HepG2 (cell line): ENCODE data around the gene IQCN. TPM values are rescaled to one million over a fixed set of nuclear protein-coding genes. Genes with fewer than 3 reads are reported as not detected.

Experiments used
- ATAC-seq: fragments of 200-7000 bp; cut with Tn5 transposase; 3 replicates; pipeline ENCODE4 v1.9.1; 2020; ENCODE audit warnings: mild to moderate bottlenecking, moderate library complexity
- BruUV-seq: library from RNA; stranded (reverse); fragments of 400-500 nt; replicated peaks from 2 replicates; lab custom pipeline; 2021; lab: Mats Ljungman, UMichigan
- CTCF ChIA-PET: fragments of 300-600 bp; formaldehyde crosslinking; extraction: SDS; loops from one replicate; lab custom pipeline; 2021; ENCODE audit warnings: low total read pairs, inconsistent platforms, low intra/inter-chr PET ratio; lab: Yijun Ruan, JAX
- POLR2A ChIA-PET: fragments of 350-600 bp; sonication (Branson Sonifier 250); formaldehyde crosslinking; loops from one replicate; lab custom pipeline; 2020; ENCODE audit warnings: antibody characterized with exemption, inconsistent platforms; lab: Yijun Ruan, JAX
- DNase-seq: peaks from one replicate; pipeline ENCODE4 v3.0.0-alpha.2; 2015; ENCODE audit warnings: low spot score
- FAIRE-seq: peaks from 3 replicates; lab custom pipeline; 2011; peaks lifted over from hg19 to GRCh38; lab: Jason Lieb, UNC
- H2AFZ ChIP-seq: one replicate; pipeline ENCODE4 v1.6.1; 2011; ENCODE audit warnings: low read length, inconsistent platforms
- H3K27ac ChIP-seq: fragments of 300-600 bp; 3 replicates; pipeline ENCODE4 v1.8.0; 2011; ENCODE audit warnings: mixed run types, mild to moderate bottlenecking, mixed read lengths, low read length, inconsistent platforms; ENCODE audit not compliant: insufficient read depth; ENCODE audit errors: extremely low read length
- H3K27me3 ChIP-seq, 2 experiments: fragments of 200-600 bp in 1 of 2; 2 replicates in 1 of 2; 3 replicates in 1 of 2; pipeline versions ENCODE4 v1.6.0 to v1.8.0; 2011; ENCODE audit warnings: low read length in 2 of 2, mild to moderate bottlenecking in 2 of 2, moderate library complexity in 2 of 2, inconsistent platforms in 1 of 2; ENCODE audit not compliant: insufficient read depth in 2 of 2, control insufficient read depth in 1 of 2
- H3K36me3 ChIP-seq, 2 experiments: fragments of 200-600 bp in 1 of 2; replicated peaks in 1 of 2; 2 replicates in 1 of 2; 3 replicates in 1 of 2; pipeline versions ENCODE4 v1.5.1 to v1.8.0; 2011; ENCODE audit warnings: low read length in 2 of 2, inconsistent platforms in 1 of 2; ENCODE audit not compliant: insufficient read depth in 2 of 2, control insufficient read depth in 1 of 2
- H3K4me1 ChIP-seq: 2 replicates; pipeline ENCODE4 v1.5.1; 2012; ENCODE audit warnings: low read length, inconsistent platforms; ENCODE audit not compliant: insufficient read depth
- H3K4me2 ChIP-seq: 2 replicates; pipeline ENCODE4 v1.6.0; 2011; ENCODE audit warnings: low read depth, low read length, inconsistent platforms
- H3K4me3 ChIP-seq, 3 experiments: fragments of 200-600 bp in 1 of 3; sonication (generic), shearing (Covaris generic) in 1 of 3; replicated peaks in 1 of 3; 2 replicates each; pipeline ENCODE4 v1.5.1; 2011 to 2016; ENCODE audit warnings: low read length in 3 of 3, inconsistent platforms in 2 of 3, low read depth in 2 of 3, mild to moderate bottlenecking in 2 of 3, control low read depth in 1 of 3, mixed read lengths in 1 of 3; ENCODE audit not compliant: insufficient read depth in 1 of 3
- H3K79me2 ChIP-seq: one replicate; pipeline ENCODE4 v1.6.1; 2011; ENCODE audit warnings: low read length, inconsistent platforms; ENCODE audit not compliant: insufficient read depth
- H3K9ac ChIP-seq: 2 replicates; pipeline ENCODE4 v1.6.0; 2011; ENCODE audit warnings: mild to moderate bottlenecking, low read depth, low read length, inconsistent platforms; ENCODE audit not compliant: insufficient read depth
- H3K9me3 ChIP-seq: 2 replicates; pipeline ENCODE4 v1.5.1; 2012; ENCODE audit warnings: mild to moderate bottlenecking, low read length
- H4K20me1 ChIP-seq: 2 replicates; pipeline ENCODE4 v1.6.0; 2011; ENCODE audit warnings: inconsistent platforms, mild to moderate bottlenecking, low read length, moderate library complexity; ENCODE audit not compliant: insufficient read depth
- ETV5 ChIP-seq: IDR thresholded peaks from 2 replicates; pipeline ENCODE4 v1.6.1; 2018; ENCODE audit warnings: missing biosample characterization, missing genetic modification reagents, inconsistent platforms, borderline replicate concordance
- GTF3A ChIP-seq: sonication (generic); formaldehyde crosslinking; conservative IDR thresholded peaks from 2 replicates; pipeline ENCODE4 v1.4.0; 2020; ENCODE audit warnings: mild to moderate bottlenecking, missing genetic modification reagents
- NR2C2 ChIP-seq: sonication (generic); formaldehyde crosslinking; IDR thresholded peaks from 2 replicates; pipeline ENCODE4 v1.4.0; 2020; ENCODE audit warnings: missing genetic modification reagents, mild to moderate bottlenecking, moderate library complexity, borderline replicate concordance
- POLR2G ChIP-seq: fragments of 200-400 bp; formaldehyde crosslinking; IDR thresholded peaks from 2 replicates; pipeline ENCODE4 v1.6.1; 2018; ENCODE audit warnings: mild to moderate bottlenecking, low read depth, low read length, moderate library complexity
- SNAPC5 ChIP-seq: sonication (generic); formaldehyde crosslinking; IDR thresholded peaks from 2 replicates; pipeline ENCODE4 v1.8.1; 2023; ENCODE audit warnings: mild to moderate bottlenecking, missing genetic modification reagents, borderline replicate concordance
- SRF ChIP-seq: IDR thresholded peaks from 2 replicates; pipeline ENCODE4 v1.6.1; 2011; ENCODE audit warnings: mild to moderate bottlenecking, low read depth, low read length, moderate library complexity
- TMF1 ChIP-seq: sonication (generic); formaldehyde crosslinking; IDR thresholded peaks from 2 replicates; pipeline ENCODE4 v1.8.1; 2022; ENCODE audit warnings: low read depth, missing genetic modification reagents
- TP53 ChIP-seq: sonication (generic); formaldehyde crosslinking; conservative IDR thresholded peaks from 2 replicates; pipeline ENCODE4 v1.4.0; 2020; ENCODE audit warnings: missing genetic modification reagents
- ZNF318 ChIP-seq: sonication (generic); formaldehyde crosslinking; IDR thresholded peaks from 2 replicates; pipeline ENCODE4 v1.4.0; 2020; ENCODE audit warnings: mild to moderate bottlenecking, missing genetic modification reagents
- ZNF431 ChIP-seq: sonication (generic); formaldehyde crosslinking; IDR thresholded peaks from 2 replicates; pipeline ENCODE4 v1.9.0; 2022; ENCODE audit warnings: missing genetic modification reagents, low read depth, mild to moderate bottlenecking, borderline replicate concordance
- ZNF703 ChIP-seq: sonication (generic); formaldehyde crosslinking; IDR thresholded peaks from 2 replicates; pipeline ENCODE4 v1.5.1; 2020; ENCODE audit warnings: missing genetic modification reagents, mild to moderate bottlenecking, moderate library complexity, borderline replicate concordance
- ZNF75D ChIP-seq: sonication (generic); formaldehyde crosslinking; IDR thresholded peaks from 2 replicates; pipeline ENCODE4 v1.8.1; 2023; ENCODE audit warnings: missing genetic modification reagents, mild to moderate bottlenecking, borderline replicate concordance
- ZSCAN30 ChIP-seq: sonication (generic); formaldehyde crosslinking; IDR thresholded peaks from 2 replicates; pipeline ENCODE4 v1.5.0; 2020; ENCODE audit warnings: mild to moderate bottlenecking, missing genetic modification reagents
- whole genome bisulfite sequencing: methylation state at CpG from one replicate; pipeline ENCODE4 v1.1.6; 2017; ENCODE audit warnings: low lambda C conversion rate; 5-methylcytosine and 5-hydroxymethylcytosine counted together
- in situ Hi-C: cut with HindIII; loops from 2 replicates; pipeline ENCODE4 v1.10.0; 2017; ENCODE audit warnings: low pct_unique_long_range_greater_than_20kb; ENCODE audit not compliant: extremely low pct_ligation_motif_present
- intact Hi-C: fragments of 100-400 bp; cut with micrococcal nuclease; formaldehyde crosslinking; loops from one replicate; pipeline ENCODE4 v1.10.0; 2022; ENCODE audit not compliant: unreplicated experiment
- polyA plus RNA-seq, 8 experiments: library from polyadenylated mRNA; depleted of rRNA in 3 of 8; stranded (reverse) in 7 of 8; unstranded in 1 of 8; fragments of >200 nt; fragmentation: Illumina TruSeq in 4 of 8; extraction: Trizol in 4 of 8; gene quantifications; 2 replicates each; pipeline versions ENCODE4 v1.2.1 to v1.2.3, GENCODE V29; 2011 to 2016; ENCODE audit warnings: low read depth in 4 of 8, missing spikeins in 1 of 8, mixed read lengths in 1 of 8; ENCODE audit not compliant: insufficient read depth in 1 of 8
- total RNA-seq, 5 experiments: library from RNA; depleted of rRNA; stranded (reverse); fragments of >200 nt; fragmentation: Illumina TruSeq; extraction: Trizol; gene quantifications; 2 replicates each; pipeline ENCODE4 v1.2.3, GENCODE V29; 2016; ENCODE audit warnings: low read depth in 1 of 5

Gene IQCN
- total and polyA plus RNA-seq, 2 of the 13 experiments (the other 11 are each of a cell fraction or from before 2014, with no cell fraction given), result 0.04 to 0.18 TPM

- TF ChIP-seq ZNF703 (CRISPR knock-in tag) (0 out of 2 replicates have a peak, but pooled peaks have one; percentile 7), TMF1 (CRISPR knock-in tag) (peak; percentile 54; the same call in 1 of the 2 replicates), ZNF431 (CRISPR knock-in tag) (no peak), TP53 (CRISPR knock-in tag) (0 out of 2 replicates have a peak, but pooled peaks have one; percentile 51), ZSCAN30 (CRISPR knock-in tag) (0 out of 2 replicates have a peak, but pooled peaks have one; percentile 14)
Observed at GRCh38 chr19:18279266-18279515, 4.9 kb upstream of the IQCN start (continued).

- no TSS peak for BruUV-seq
- Histone ChIP-seq H2AFZ (no peak overlapping the region), H3K4me1 (peaks cover 71% of the 10 kb centered on the region), H3K9ac (peak overlapping the region; percentile 100), H3K4me2 (peak overlapping the region; percentile 91), H3K9me3 (no peaks in the 10 kb centered on the region), H3K27ac (peak overlapping the region; percentile 94), H3K36me3 (peaks cover 2 to 10% of the 10 kb centered on the region in 2 experiments; a peak in 4 of 5 replicates), H3K79me2 (peaks cover 26% of the 10 kb centered on the region), H4K20me1 (peaks cover 34% of the 10 kb centered on the region), H3K4me3 (peak overlapping the region; percentile 74 to 100 (median 84)), H3K27me3 (no peaks in the 10 kb centered on the region; a peak in 1 of 5 replicates)
- WGBS, result 68% methylated on average over 8 of the region's 10 CpGs
- ChIA-PET POLR2A (interaction anchor here (0.6 to 7.1 kb wide), 14 partner anchors 13 to 141 kb away, joined by 3 to 278 read pairs (median 27); partner anchors contain the start of genes GDF15, LSM4, PGPEP1 and RAB3A), CTCF (interaction anchor here (1.4 to 3.6 kb wide), 4 partner anchors 44 to 107 kb away, joined by 3 to 50 read pairs (median 7); partner anchors contain the start of genes GDF15 and LSM4)
- intact Hi-C loops, result loop anchor here (1.0 to 5.0 kb wide), 2 partner anchors 45 to 134 kb away; partner anchors contain the start of gene LSM4
- FAIRE-seq (no peak), DNase-seq (no peak), ATAC-seq (no peak)
- in situ Hi-C loops, result loop anchor here (5.0 to 10.0 kb wide), 2 partner anchors 44 to 136 kb away; partner anchors contain the start of genes LSM4 and SSBP4
- TF ChIP-seq ETV5 (CRISPR knock-in tag), result 0 out of 2 replicates have a peak, but pooled peaks have one; percentile 10
- TF ChIP-seq POLR2G, result no peak
- 0 out of 2 replicates have a peak, but pooled peaks have one; percentile 2 for TF ChIP-seq ZNF318
- TF ChIP-seq ZNF75D (CRISPR knock-in tag), result no peak
- TF ChIP-seq SRF, result peak; percentile 65; the same call in 1 of the 2 replicates
- TF ChIP-seq GTF3A, result 0 out of 2 replicates have a peak, but pooled peaks have one; percentile 45
- no peak for TF ChIP-seq NR2C2
- no peak for TF ChIP-seq SNAPC5
Observed at GRCh38 chr19:18278521-18279265, 4.4 kb upstream of the IQCN start.
